SK-N-SH (cell line): ENCODE measurements around the gene GLOD5. TPM values are rescaled to one million over a fixed set of nuclear protein-coding genes. Genes with fewer than 3 reads are reported as not detected.

Source experiments
- CTCF ChIA-PET: fragments of 300-600, 350-600 bp; formaldehyde crosslinking; extraction: SDS; loops from one replicate; lab custom pipeline; 2021; lab: Yijun Ruan, JAX
- POLR2A ChIA-PET: fragments of 350-600 bp; sonication (Branson Sonifier 250); formaldehyde crosslinking; extraction: SDS; loops from one replicate; lab custom pipeline; 2020; ENCODE audit warnings: antibody characterized with exemption, inconsistent platforms; lab: Yijun Ruan, JAX
- DNase-seq: peaks from one replicate; pipeline ENCODE4 v3.0.0; 2012
- H2AFZ ChIP-seq: fragments of 200-600 bp; sonication (generic); 2 replicates; pipeline ENCODE4 v1.8.1; 2016; ENCODE audit warnings: antibody characterized with exemption, mild to moderate bottlenecking, low read depth
- H3F3A ChIP-seq: fragments of 200-600 bp; sonication (generic); replicated peaks from 2 replicates; pipeline ENCODE3; 2016; ENCODE audit warnings: antibody characterized with exemption, mild to moderate bottlenecking; ENCODE audit not compliant: insufficient read depth
- H3K27ac ChIP-seq, 2 experiments: fragments of 200-500 bp in 1 of 2; fragments of 200-600 bp in 1 of 2; sonication (Bioruptor generic) in 1 of 2; sonication (generic), shearing (Covaris generic) in 1 of 2; 2 replicates each; pipeline versions ENCODE4 v1.5.1 to v1.6.1; 2014 to 2016; ENCODE audit warnings: low read depth in 2 of 2, inconsistent platforms in 1 of 2, low read length in 1 of 2, mild to moderate bottlenecking in 1 of 2, mixed read lengths in 1 of 2
- H3K27me3 ChIP-seq: fragments of 200-600 bp; sonication (generic), shearing (Covaris generic); 2 replicates; pipeline ENCODE4 v1.6.1; 2016; ENCODE audit warnings: mixed run types; ENCODE audit not compliant: insufficient read depth
- H3K36me3 ChIP-seq, 2 experiments: fragments of 200-500 bp in 1 of 2; fragments of 200-600 bp in 1 of 2; sonication (Bioruptor generic) in 1 of 2; sonication (generic) in 1 of 2; replicated peaks in 1 of 2; 2 replicates each; pipeline versions ENCODE3 to v1.5.1; 2014 to 2016; ENCODE audit warnings: low read length in 1 of 2, mild to moderate bottlenecking in 1 of 2; ENCODE audit not compliant: insufficient read depth in 2 of 2, control insufficient read depth in 1 of 2
- H3K4me1 ChIP-seq, 2 experiments: fragments of 200-500 bp in 1 of 2; fragments of 200-600 bp in 1 of 2; sonication (Bioruptor generic) in 1 of 2; sonication (generic), shearing (Covaris generic) in 1 of 2; 2 replicates each; pipeline versions ENCODE4 v1.5.1 to v1.6.1; 2014 to 2016; ENCODE audit warnings: low read depth in 1 of 2, low read length in 1 of 2, mixed run types in 1 of 2; ENCODE audit not compliant: insufficient read depth in 2 of 2, control insufficient read depth in 1 of 2
- H3K4me2 ChIP-seq: fragments of 200-600 bp; sonication (generic), shearing (Covaris generic); 2 replicates; pipeline ENCODE4 v1.6.1; 2017; ENCODE audit warnings: mixed run types
- H3K4me3 ChIP-seq, 2 experiments: fragments of 200-500 bp in 1 of 2; fragments of 200-600 bp in 1 of 2; sonication (Bioruptor generic) in 1 of 2; sonication (generic), shearing (Covaris generic) in 1 of 2; 2 replicates each; pipeline versions ENCODE4 v1.5.1 to v1.8.1; 2014 to 2016; ENCODE audit warnings: low read depth in 2 of 2, inconsistent platforms in 1 of 2, low read length in 1 of 2, mild to moderate bottlenecking in 1 of 2, mixed read lengths in 1 of 2, moderate library complexity in 1 of 2
- H3K79me2 ChIP-seq: fragments of 200-600 bp; sonication (generic); 2 replicates; pipeline ENCODE4 v1.8.1; 2017; ENCODE audit warnings: mild to moderate bottlenecking; ENCODE audit not compliant: insufficient read depth
- H3K9ac ChIP-seq: fragments of 200-600 bp; sonication (generic); 2 replicates; pipeline ENCODE4 v1.6.1; 2017; ENCODE audit warnings: mixed run types
- H3K9me2 ChIP-seq: fragments of 200-600 bp; sonication (generic); 2 replicates; pipeline ENCODE4 v1.6.1; 2017; ENCODE audit warnings: mixed run types
- H3K9me3 ChIP-seq: fragments of 200-600 bp; sonication (generic); 2 replicates; pipeline ENCODE4 v1.6.1; 2017; ENCODE audit warnings: mixed run types, mild to moderate bottlenecking, moderate library complexity
- H4K20me1 ChIP-seq: fragments of 200-600 bp; sonication (generic); 2 replicates; pipeline ENCODE4 v1.6.1; 2017; ENCODE audit warnings: mild to moderate bottlenecking, mixed run types; ENCODE audit not compliant: insufficient read depth
- CHD2 ChIP-seq: fragments of 150-350 bp; IDR thresholded peaks from 2 replicates; pipeline ENCODE4 v1.6.1; 2018; ENCODE audit warnings: low read length; ENCODE audit not compliant: partially characterized antibody
- ELF1 ChIP-seq: IDR thresholded peaks from 2 replicates; pipeline ENCODE4 v1.4.0; 2012
- EP300 ChIP-seq, 2 experiments: IDR thresholded peaks; 2 replicates each; pipeline versions ENCODE4 v1.4.0 to v1.6.1; 2012; ENCODE audit warnings: borderline replicate concordance in 1 of 2, low read depth in 1 of 2, low read length in 1 of 2
- FOXJ3 ChIP-seq: sonication (generic); formaldehyde crosslinking; IDR thresholded peaks from 2 replicates; pipeline ENCODE4 v1.5.1; 2020; ENCODE audit warnings: mild to moderate bottlenecking, missing genetic modification reagents
- GABPA ChIP-seq: IDR thresholded peaks from 2 replicates; pipeline ENCODE4 v1.4.0; 2012; ENCODE audit warnings: low read depth, mild to moderate bottlenecking
- JUND ChIP-seq: IDR thresholded peaks from 2 replicates; pipeline ENCODE4 v1.4.0; 2012
- NRF1 ChIP-seq: IDR thresholded peaks from 2 replicates; pipeline ENCODE4 v1.6.1; 2012; ENCODE audit warnings: low read depth, mild to moderate bottlenecking, low read length
- POLR2AphosphoS5 ChIP-seq: IDR thresholded peaks from 2 replicates; pipeline ENCODE4 v1.6.1; 2012; ENCODE audit warnings: low read depth, low read length
- RAD21 ChIP-seq: IDR thresholded peaks from 2 replicates; pipeline ENCODE4 v1.6.1; 2012; ENCODE audit warnings: mild to moderate bottlenecking, low read length
- RCOR1 ChIP-seq: fragments of 150-350 bp; IDR thresholded peaks from 2 replicates; pipeline ENCODE4 v1.6.1; 2017; ENCODE audit warnings: antibody characterized with exemption, low read length
- RFX5 ChIP-seq: IDR thresholded peaks from 2 replicates; pipeline ENCODE4 v1.6.1; 2012; ENCODE audit warnings: mild to moderate bottlenecking, improper control_type of control experiment, low read length
- SIN3A ChIP-seq: IDR thresholded peaks from 2 replicates; pipeline ENCODE4 v1.6.1; 2012; ENCODE audit warnings: low read depth, mild to moderate bottlenecking, low read length, moderate library complexity, borderline replicate concordance
- SMC3 ChIP-seq: IDR thresholded peaks from 2 replicates; pipeline ENCODE4 v1.6.1; 2012; ENCODE audit warnings: low read depth, low read length, improper control_type of control experiment
- TAF1 ChIP-seq: IDR thresholded peaks from 2 replicates; pipeline ENCODE4 v1.6.1; 2012; ENCODE audit warnings: low read depth, mild to moderate bottlenecking, low read length, moderate library complexity, borderline replicate concordance
- WGBS: methylation state at CpG from one replicate; pipeline ENCODE4 v1.1.6; 2017; ENCODE audit warnings: low lambda C conversion rate; 5-methylcytosine and 5-hydroxymethylcytosine counted together
- polyA plus RNA-seq, 3 experiments: library from polyadenylated mRNA; depleted of rRNA; stranded (reverse); fragments of >200 nt; gene quantifications; 2 replicates each; pipeline ENCODE4 v1.2.3, GENCODE V29; 2012
- TF ChIP-seq, protein P1 (sequence below): IDR thresholded peaks from 2 replicates; pipeline ENCODE4; 2012
- TF ChIP-seq, protein P2 (sequence below): fragments of 150-350 bp; IDR thresholded peaks from 2 replicates; pipeline ENCODE4 v1.6.1; 2016; ENCODE audit warnings: mild to moderate bottlenecking, low read depth, low read length
- TF ChIP-seq, protein P3 (sequence below): fragments of 200-600 bp; sonication (generic); IDR thresholded peaks from 2 replicates; pipeline ENCODE4 v1.6.1; 2017; ENCODE audit warnings: antibody characterized with exemption, mild to moderate bottlenecking, moderate library complexity
- TF ChIP-seq, protein P4 (sequence below): IDR thresholded peaks from 2 replicates; pipeline ENCODE4 v1.4.0; 2012; ENCODE audit warnings: low read depth, borderline replicate concordance
- TF ChIP-seq, protein P5 (sequence below): fragments of 150-350 bp; IDR thresholded peaks from 2 replicates; pipeline ENCODE4 v1.6.1; 2017; ENCODE audit warnings: antibody characterized with exemption, low read length, low read depth, borderline replicate concordance

Gene GLOD5
- polyA plus RNA-seq, 1 of the 3 experiments (the other 2 are of a cell fraction) = not detected

DNA sequence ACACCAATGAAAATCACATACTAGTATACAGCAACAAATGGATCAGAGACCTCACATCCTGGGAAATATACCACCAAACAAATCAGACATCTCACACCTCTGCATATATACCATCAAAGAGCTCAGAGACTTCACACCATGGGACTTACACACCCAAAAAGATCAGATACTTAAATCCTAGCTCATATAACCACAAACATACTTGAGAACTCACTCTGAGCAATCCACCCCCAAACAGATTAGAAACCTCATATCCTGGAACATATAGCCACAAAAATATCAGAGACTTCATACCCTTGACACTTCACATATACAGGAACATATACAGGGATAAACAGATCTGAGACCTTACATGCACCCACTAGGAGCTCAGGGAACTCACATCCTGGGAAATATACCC, 32.9 kb upstream of the GLOD5 start:
- Histone ChIP-seq H3K4me3 (no peak overlapping the region), H3K9me2 (no peaks in the 10 kb centered on the region), H3K9me3 (no peaks in the 10 kb centered on the region), H3K9ac (no peak overlapping the region), H4K20me1 (no peaks in the 10 kb centered on the region), H2AFZ (no peak overlapping the region), H3K79me2 (no peaks in the 10 kb centered on the region), H3K4me2 (no peak overlapping the region), H3K27ac (no peak overlapping the region), H3F3A (no peaks in the 10 kb centered on the region), H3K4me1 (no peaks in the 10 kb centered on the region), H3K36me3 (no peaks in the 10 kb centered on the region), H3K27me3 (no peaks in the 10 kb centered on the region; the same call in 1 of the 2 replicates)
- TF ChIP-seq RAD21 (no peak), EP300 (IDR thresholded peaks at IDR 0.05; ENCODE audit: borderline replicate concordance in 1 of 2, low read depth in 1 of 2, low read length in 1 of 2) (no peak), RFX5 (no peak), NRF1 (no peak), POLR2AphosphoS5 (no peak), SIN3A (no peak), GABPA (no peak), RCOR1 (no peak), JUND (no peak)
- TF ChIP-seq, protein P1, sequence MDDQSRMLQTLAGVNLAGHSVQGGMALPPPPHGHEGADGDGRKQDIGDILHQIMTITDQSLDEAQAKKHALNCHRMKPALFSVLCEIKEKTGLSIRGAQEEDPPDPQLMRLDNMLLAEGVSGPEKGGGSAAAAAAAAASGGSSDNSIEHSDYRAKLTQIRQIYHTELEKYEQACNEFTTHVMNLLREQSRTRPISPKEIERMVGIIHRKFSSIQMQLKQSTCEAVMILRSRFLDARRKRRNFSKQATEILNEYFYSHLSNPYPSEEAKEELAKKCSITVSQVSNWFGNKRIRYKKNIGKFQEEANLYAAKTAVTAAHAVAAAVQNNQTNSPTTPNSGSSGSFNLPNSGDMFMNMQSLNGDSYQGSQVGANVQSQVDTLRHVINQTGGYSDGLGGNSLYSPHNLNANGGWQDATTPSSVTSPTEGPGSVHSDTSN = no peak
- TF ChIP-seq, protein P2, sequence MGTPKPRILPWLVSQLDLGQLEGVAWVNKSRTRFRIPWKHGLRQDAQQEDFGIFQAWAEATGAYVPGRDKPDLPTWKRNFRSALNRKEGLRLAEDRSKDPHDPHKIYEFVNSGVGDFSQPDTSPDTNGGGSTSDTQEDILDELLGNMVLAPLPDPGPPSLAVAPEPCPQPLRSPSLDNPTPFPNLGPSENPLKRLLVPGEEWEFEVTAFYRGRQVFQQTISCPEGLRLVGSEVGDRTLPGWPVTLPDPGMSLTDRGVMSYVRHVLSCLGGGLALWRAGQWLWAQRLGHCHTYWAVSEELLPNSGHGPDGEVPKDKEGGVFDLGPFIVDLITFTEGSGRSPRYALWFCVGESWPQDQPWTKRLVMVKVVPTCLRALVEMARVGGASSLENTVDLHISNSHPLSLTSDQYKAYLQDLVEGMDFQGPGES = no peak
- TF ChIP-seq, protein P3, sequence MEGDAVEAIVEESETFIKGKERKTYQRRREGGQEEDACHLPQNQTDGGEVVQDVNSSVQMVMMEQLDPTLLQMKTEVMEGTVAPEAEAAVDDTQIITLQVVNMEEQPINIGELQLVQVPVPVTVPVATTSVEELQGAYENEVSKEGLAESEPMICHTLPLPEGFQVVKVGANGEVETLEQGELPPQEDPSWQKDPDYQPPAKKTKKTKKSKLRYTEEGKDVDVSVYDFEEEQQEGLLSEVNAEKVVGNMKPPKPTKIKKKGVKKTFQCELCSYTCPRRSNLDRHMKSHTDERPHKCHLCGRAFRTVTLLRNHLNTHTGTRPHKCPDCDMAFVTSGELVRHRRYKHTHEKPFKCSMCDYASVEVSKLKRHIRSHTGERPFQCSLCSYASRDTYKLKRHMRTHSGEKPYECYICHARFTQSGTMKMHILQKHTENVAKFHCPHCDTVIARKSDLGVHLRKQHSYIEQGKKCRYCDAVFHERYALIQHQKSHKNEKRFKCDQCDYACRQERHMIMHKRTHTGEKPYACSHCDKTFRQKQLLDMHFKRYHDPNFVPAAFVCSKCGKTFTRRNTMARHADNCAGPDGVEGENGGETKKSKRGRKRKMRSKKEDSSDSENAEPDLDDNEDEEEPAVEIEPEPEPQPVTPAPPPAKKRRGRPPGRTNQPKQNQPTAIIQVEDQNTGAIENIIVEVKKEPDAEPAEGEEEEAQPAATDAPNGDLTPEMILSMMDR = no peak
- POLR2A ChIA-PET = interaction anchor here (1.2 kb wide), 1 partner anchor 9 kb away, joined by 4 read pairs; no protein-coding TSS in a partner anchor
- DNase-seq = no peak
- CTCF ChIA-PET = no interaction called here

DNA sequence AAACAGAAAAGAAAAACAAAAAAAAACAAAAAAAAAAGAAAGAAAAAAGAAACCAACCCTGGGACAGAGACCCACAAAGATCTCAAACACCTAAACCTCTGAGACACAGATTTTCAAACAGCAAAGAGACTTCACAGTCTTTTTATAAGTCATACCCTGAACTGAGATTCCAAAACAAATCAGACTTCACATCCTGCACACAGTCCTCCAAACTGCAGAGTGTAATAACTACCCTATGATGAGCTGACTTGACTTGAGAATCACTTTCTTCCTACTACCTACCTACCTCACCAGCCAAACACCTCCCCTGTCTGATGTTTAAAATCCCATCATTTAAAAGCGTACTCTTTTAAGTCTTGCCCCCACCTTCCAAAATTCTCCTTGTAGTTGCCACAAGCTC, 25.2 kb upstream of the GLOD5 start:
- Histone ChIP-seq H2AFZ (peak overlapping the region; percentile 89), H3K9me2 (no peaks in the 10 kb centered on the region), H3K9me3 (no peaks in the 10 kb centered on the region), H3K4me3 (peak overlapping the region; percentile 37 to 64; a peak in 3 of 4 replicates), H3K27ac (no peak overlapping the region; a peak in 1 of 4 replicates), H3F3A (no peaks in the 10 kb centered on the region), H3K9ac (no peak overlapping the region), H3K4me1 (peaks cover 4 to 6% of the 10 kb centered on the region in 2 experiments; a peak in 1 of 4 replicates), H4K20me1 (no peaks in the 10 kb centered on the region), H3K4me2 (peak overlapping the region; percentile 67), H3K79me2 (no peaks in the 10 kb centered on the region), H3K27me3 (peaks cover 9% of the 10 kb centered on the region; the same call in 1 of the 2 replicates), H3K36me3 (no peaks in the 10 kb centered on the region)
- no peak for DNase-seq
- CTCF ChIA-PET = no interaction called here
- POLR2A ChIA-PET = no interaction called here
- WGBS = 59% methylated on average over 1 of the region's 1 CpG
- TF ChIP-seq, protein P4, sequence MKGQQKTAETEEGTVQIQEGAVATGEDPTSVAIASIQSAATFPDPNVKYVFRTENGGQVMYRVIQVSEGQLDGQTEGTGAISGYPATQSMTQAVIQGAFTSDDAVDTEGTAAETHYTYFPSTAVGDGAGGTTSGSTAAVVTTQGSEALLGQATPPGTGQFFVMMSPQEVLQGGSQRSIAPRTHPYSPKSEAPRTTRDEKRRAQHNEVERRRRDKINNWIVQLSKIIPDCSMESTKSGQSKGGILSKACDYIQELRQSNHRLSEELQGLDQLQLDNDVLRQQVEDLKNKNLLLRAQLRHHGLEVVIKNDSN = no peak
- TF ChIP-seq SMC3 (no peak), POLR2AphosphoS5 (no peak), CHD2 (no peak), TAF1 (no peak), EP300 (IDR thresholded peaks at IDR 0.05; ENCODE audit: borderline replicate concordance in 1 of 2, low read depth in 1 of 2, low read length in 1 of 2) (no peak), RFX5 (no peak), ELF1 (no peak), FOXJ3 (CRISPR knock-in tag) (no peak)
- TF ChIP-seq, protein P3 = no peak
- TF ChIP-seq, protein P5, sequence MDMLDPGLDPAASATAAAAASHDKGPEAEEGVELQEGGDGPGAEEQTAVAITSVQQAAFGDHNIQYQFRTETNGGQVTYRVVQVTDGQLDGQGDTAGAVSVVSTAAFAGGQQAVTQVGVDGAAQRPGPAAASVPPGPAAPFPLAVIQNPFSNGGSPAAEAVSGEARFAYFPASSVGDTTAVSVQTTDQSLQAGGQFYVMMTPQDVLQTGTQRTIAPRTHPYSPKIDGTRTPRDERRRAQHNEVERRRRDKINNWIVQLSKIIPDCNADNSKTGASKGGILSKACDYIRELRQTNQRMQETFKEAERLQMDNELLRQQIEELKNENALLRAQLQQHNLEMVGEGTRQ = no peak
